C4-2B (cell line): ENCODE data around the gene DGKI.

Experiments
- H3K27ac ChIP-seq: fragments of 450-650 bp; 2 replicates; pipeline ENCODE4 v1.5.1; 2017
- ZFX ChIP-seq: fragments of 450-650 bp; IDR thresholded peaks from 2 replicates; pipeline ENCODE4 v1.6.1; 2017
- TF ChIP-seq, protein P1 (sequence below): fragments of 450-650 bp; conservative IDR thresholded peaks from 2 replicates; pipeline ENCODE4 v1.5.1; 2017; ENCODE audit warnings: mild to moderate bottlenecking

Gene DGKI

DNA sequence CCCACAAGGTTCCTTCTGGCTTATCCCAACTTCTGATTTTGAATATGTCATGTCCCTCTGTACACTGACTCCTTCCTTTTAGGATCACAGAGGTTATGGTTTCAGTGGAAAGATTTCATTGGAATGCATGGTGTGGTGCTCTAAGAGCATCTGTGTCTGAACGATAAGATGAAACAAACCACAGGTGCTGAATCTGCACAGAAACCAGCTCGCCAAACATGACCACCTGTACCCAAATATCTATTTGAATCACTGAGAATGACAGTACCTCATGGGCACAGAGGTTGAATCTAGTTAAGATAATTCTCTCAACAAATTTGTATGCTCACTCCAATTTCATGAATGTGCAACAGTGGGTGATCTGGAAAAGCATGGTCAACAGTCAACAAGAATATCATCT lies 105.3 kb downstream of the DGKI start:
- TF ChIP-seq, protein P1, sequence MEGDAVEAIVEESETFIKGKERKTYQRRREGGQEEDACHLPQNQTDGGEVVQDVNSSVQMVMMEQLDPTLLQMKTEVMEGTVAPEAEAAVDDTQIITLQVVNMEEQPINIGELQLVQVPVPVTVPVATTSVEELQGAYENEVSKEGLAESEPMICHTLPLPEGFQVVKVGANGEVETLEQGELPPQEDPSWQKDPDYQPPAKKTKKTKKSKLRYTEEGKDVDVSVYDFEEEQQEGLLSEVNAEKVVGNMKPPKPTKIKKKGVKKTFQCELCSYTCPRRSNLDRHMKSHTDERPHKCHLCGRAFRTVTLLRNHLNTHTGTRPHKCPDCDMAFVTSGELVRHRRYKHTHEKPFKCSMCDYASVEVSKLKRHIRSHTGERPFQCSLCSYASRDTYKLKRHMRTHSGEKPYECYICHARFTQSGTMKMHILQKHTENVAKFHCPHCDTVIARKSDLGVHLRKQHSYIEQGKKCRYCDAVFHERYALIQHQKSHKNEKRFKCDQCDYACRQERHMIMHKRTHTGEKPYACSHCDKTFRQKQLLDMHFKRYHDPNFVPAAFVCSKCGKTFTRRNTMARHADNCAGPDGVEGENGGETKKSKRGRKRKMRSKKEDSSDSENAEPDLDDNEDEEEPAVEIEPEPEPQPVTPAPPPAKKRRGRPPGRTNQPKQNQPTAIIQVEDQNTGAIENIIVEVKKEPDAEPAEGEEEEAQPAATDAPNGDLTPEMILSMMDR = no peak
- TF ChIP-seq ZFX = no peak
- no peak overlapping the region for H3K27ac ChIP-seq

DNA sequence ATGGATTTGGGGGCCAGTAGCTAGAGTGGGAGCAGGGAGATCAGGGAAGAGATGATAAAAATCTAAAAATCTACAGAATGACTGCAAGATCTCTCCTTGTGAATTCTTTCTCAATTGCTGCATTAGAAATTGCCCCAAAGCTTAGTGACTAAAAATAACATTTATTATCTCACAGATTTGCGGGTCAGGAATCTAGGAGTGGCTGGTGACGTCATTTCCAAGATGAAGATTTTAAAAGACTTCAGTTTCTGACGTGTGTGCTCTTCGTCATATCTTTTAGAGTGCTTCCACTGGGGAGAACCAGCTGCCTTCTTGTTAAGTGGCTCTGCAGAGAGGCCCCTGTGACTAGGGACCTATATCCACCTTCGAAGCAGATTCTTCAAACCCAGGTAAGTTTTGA lies 112.6 kb downstream of the DGKI start:
- no peak overlapping the region for H3K27ac ChIP-seq
- TF ChIP-seq, protein P1 = no peak
- no peak for TF ChIP-seq ZFX

DNA sequence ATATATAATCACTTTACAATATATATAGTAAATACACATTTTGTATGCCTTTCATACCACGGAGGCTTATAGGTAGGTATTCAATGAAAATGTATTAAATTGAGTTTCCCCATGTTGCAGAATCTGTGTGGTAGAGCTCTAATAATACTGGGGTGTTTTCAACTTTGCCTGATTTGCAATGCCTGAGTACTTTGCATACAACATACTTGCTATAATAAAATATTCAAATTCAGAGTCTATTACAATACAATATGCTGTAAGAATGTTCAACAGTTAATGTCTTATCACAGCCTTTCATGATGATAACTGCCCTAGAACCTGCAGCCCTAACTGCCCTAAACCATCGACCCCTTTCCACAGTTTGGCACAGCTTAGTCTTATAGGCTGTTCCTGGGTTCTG lies 114.6 kb downstream of the DGKI start:
- no peak overlapping the region for H3K27ac ChIP-seq
- TF ChIP-seq ZFX = no peak

DNA sequence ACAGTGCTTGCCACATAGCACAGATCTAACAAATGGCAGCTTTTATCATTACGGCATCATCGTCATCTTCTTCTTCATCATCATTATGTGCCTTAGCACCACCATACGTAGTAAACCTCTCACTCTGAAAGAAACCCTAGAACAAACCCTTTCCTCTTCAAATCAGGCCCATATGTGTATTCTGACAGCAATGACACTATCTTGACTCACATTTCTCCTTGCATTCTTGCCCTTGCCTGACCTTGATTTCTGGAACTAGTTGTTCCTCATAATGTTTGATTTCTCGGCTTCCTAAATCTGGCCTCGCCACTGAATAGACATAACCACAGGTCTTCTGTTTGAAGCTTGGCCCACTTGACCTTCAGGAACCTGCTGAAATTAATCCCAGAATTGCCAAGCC lies 115.3 kb downstream of the DGKI start:
- no peak overlapping the region for H3K27ac ChIP-seq

DNA sequence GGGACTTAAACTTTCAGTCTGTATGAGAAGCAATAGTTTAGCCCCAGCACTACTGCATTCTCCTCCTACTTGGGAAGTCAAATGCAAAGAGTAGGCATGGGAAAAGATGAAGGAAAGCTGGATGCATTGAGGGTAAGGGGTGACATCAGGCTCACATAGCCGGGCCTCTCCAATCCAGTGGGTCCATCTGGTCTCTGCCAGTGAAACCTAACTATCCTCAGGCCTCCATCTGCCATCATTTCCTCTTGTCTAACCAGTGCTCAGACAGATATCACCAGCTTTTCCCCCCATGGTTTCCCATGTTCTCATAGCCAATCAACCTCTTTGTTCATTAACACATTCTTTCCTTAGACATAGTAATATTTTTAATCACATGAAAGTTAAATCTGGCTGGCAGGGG lies 118.3 kb downstream of the DGKI start:
- TF ChIP-seq, protein P1 = no peak
- no peak for TF ChIP-seq ZFX
- no peak overlapping the region for H3K27ac ChIP-seq

More for the DNA sequence above, 115.3 kb downstream of the DGKI start:
- TF ChIP-seq ZFX = no peak
- TF ChIP-seq, protein P1 = no peak

DNA sequence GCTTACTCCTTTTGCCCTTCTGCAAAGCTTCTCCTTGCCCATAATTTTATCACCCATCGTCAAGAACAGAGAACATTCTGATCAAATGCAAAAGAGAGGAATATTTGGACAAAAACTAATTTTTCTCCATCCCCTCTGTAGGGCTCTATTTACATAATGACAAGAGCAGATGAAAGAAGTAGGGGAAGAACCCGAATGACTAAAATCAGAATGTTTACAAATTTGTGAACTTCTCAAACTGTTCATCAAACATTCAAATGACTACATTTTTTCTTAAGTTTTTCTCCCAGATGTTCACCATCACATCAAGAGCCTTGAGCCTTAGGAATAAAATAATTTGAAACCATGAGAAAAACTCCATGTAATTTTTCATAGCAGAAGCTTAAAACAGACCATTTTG lies 119.4 kb downstream of the DGKI start:
- TF ChIP-seq, protein P1 = no peak
- no peak for TF ChIP-seq ZFX
- H3K27ac ChIP-seq = no peak overlapping the region

DNA sequence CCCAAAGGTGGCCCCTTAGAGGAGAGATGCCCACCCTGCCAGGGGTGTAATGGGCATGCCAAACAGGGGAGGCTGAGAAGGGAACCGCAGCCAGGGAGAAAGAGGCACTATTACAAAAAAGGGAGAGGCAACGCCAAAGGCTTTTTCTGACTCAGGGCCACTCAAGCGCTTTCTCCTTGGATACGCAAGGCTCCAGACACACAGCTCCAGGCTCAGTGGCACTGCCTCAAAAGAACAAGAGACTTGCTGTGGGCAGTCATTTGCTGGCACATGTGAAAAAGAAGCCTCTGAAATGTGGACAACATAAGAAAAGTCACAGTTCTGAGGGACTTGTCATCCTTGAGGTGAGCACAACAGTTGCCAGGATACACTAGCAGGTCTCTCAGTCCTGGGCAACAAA lies 128.4 kb downstream of the DGKI start:
- TF ChIP-seq, protein P1 = no peak
- TF ChIP-seq ZFX = no peak
- H3K27ac ChIP-seq = no peak overlapping the region

DNA sequence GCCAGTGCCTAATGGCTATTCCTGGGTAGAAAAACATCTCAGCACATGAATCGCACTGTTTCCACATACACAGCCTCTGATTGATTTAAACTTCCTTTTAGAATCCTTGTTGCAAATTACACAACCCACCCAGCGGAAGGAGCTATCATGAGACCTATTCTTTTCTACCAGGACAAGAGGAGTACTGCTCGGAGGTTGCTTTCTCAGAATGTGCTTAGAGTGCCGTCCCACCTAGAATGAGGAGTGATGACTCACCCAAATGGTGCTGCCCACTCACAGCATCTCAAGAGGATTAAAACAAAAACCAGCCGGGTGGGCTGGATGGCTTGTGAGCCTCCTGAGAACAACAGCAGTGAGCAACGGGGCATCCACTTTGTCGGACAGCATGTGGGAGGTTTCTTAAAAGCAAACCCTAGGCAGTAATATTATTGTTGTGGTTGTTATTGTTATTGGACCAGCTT lies 128.9 kb downstream of the DGKI start:
- TF ChIP-seq ZFX = no peak
- TF ChIP-seq, protein P1 = no peak
- H3K27ac ChIP-seq = no peak overlapping the region
